IMR-90 (cell line): Measurements from ENCODE around the gene ADGRV1. TPM values are rescaled to one million over a fixed set of nuclear protein-coding genes. Genes with fewer than 3 reads are reported as not detected.

ENCODE experiments used
- ATAC-seq: fragments of 200-7000 bp; cut with Tn5 transposase; 2 replicates; pipeline ENCODE4 v1.9.1; 2020; ENCODE audit warnings: low read depth, mild to moderate bottlenecking, moderate library complexity
- BruUV-seq: library from RNA; stranded (reverse); fragments of 400-500 nt; replicated peaks from 2 replicates; lab custom pipeline; 2021; lab: Mats Ljungman, UMichigan
- CTCF ChIA-PET: fragments of 300-600 bp; formaldehyde crosslinking; extraction: SDS; loops from one replicate; lab custom pipeline; 2021; ENCODE audit warnings: antibody characterized with exemption; lab: Yijun Ruan, JAX
- POLR2A ChIA-PET: fragments of 300-600 bp; sonication (Branson Sonifier 250); formaldehyde crosslinking; loops from one replicate; lab custom pipeline; 2022; ENCODE audit warnings: antibody characterized with exemption; ENCODE audit not compliant: unreplicated experiment; lab: Charles Lee
- DNase-seq: peaks from one replicate; pipeline ENCODE4 v3.0.0; 2013
- H2AFZ ChIP-seq: replicated peaks from 2 replicates; pipeline ENCODE3; 2013; ENCODE audit warnings: low read length, mild to moderate bottlenecking; ENCODE audit not compliant: poor library complexity
- H2AK5ac ChIP-seq: 2 replicates; pipeline ENCODE4 v1.6.1; 2013; ENCODE audit warnings: low read depth, low read length, inconsistent platforms
- H2AK9ac ChIP-seq: replicated peaks from 2 replicates; pipeline ENCODE3; 2013; ENCODE audit warnings: mild to moderate bottlenecking, low read depth, low read length, moderate library complexity; ENCODE audit not compliant: poor library complexity
- H2BK120ac ChIP-seq: 2 replicates; pipeline ENCODE4 v1.6.1; 2013; ENCODE audit warnings: low read depth, low read length, inconsistent platforms
- H2BK15ac ChIP-seq: 3 replicates; pipeline ENCODE4 v1.6.1; 2013; ENCODE audit warnings: low read depth, low read length, inconsistent platforms
- H2BK20ac ChIP-seq: 2 replicates; pipeline ENCODE4 v1.6.1; 2013; ENCODE audit warnings: low read depth, mild to moderate bottlenecking, inconsistent platforms, low read length, moderate library complexity
- H2BK5ac ChIP-seq: 2 replicates; pipeline ENCODE4 v1.6.1; 2013; ENCODE audit warnings: mild to moderate bottlenecking, low read depth, low read length, inconsistent platforms; ENCODE audit not compliant: poor library complexity, severe bottlenecking
- H3K14ac ChIP-seq: replicated peaks from 2 replicates; pipeline ENCODE4 v1.6.1; 2013; ENCODE audit warnings: low read depth, low read length, inconsistent platforms
- H3K18ac ChIP-seq: 2 replicates; pipeline ENCODE4 v1.6.1; 2013; ENCODE audit warnings: low read depth, low read length, control low read depth
- H3K23ac ChIP-seq: 2 replicates; pipeline ENCODE4 v1.6.1; 2013; ENCODE audit warnings: low read depth, low read length, inconsistent platforms
- H3K27ac ChIP-seq: 2 replicates; pipeline ENCODE4 v1.5.1; 2013; ENCODE audit warnings: mild to moderate bottlenecking, control low read depth, low read length; ENCODE audit not compliant: insufficient read depth
- H3K27me3 ChIP-seq: 2 replicates; pipeline ENCODE4 v1.6.1; 2013; ENCODE audit warnings: low read length; ENCODE audit not compliant: control insufficient read depth, insufficient read depth
- H3K36me3 ChIP-seq: 2 replicates; pipeline ENCODE4 v1.6.1; 2013; ENCODE audit warnings: low read length, mixed read lengths; ENCODE audit not compliant: control insufficient read depth, insufficient read depth
- H3K4ac ChIP-seq: 2 replicates; pipeline ENCODE4 v1.6.1; 2013; ENCODE audit warnings: low read depth, low read length, inconsistent platforms
- H3K4me1 ChIP-seq: 2 replicates; pipeline ENCODE4 v1.6.1; 2013; ENCODE audit warnings: low read length, mixed read lengths; ENCODE audit not compliant: control insufficient read depth, insufficient read depth
- H3K4me2 ChIP-seq: 2 replicates; pipeline ENCODE4 v1.6.1; 2013; ENCODE audit warnings: low read depth, mild to moderate bottlenecking, control low read depth, low read length, moderate library complexity
- H3K4me3 ChIP-seq: 2 replicates; pipeline ENCODE4 v1.5.1; 2013; ENCODE audit warnings: low read depth, mild to moderate bottlenecking, control low read depth, low read length, moderate library complexity; ENCODE audit not compliant: insufficient read depth
- H3K56ac ChIP-seq: 2 replicates; pipeline ENCODE4 v1.6.1; 2013; ENCODE audit warnings: low read length, inconsistent platforms; ENCODE audit not compliant: insufficient read depth; ENCODE audit errors: extremely low read depth
- H3K79me1 ChIP-seq, 2 experiments: 2 replicates each; pipeline ENCODE4 v1.6.1; 2013; ENCODE audit warnings: low read length in 2 of 2, inconsistent platforms in 1 of 2, low read depth in 1 of 2
- H3K9ac ChIP-seq: 2 replicates; pipeline ENCODE4 v1.6.1; 2013; ENCODE audit warnings: low read depth, low read length, control low read depth
- H3K9me1 ChIP-seq: 2 replicates; pipeline ENCODE4 v1.6.1; 2013; ENCODE audit warnings: low read length, inconsistent platforms; ENCODE audit not compliant: insufficient read depth
- H3K9me3 ChIP-seq: 2 replicates; pipeline ENCODE4 v1.6.1; 2013; ENCODE audit warnings: low read length; ENCODE audit not compliant: control insufficient read depth, insufficient read depth
- H4K20me1 ChIP-seq: 2 replicates; pipeline ENCODE4 v1.6.1; 2013; ENCODE audit warnings: low read length, inconsistent platforms; ENCODE audit not compliant: insufficient read depth
- H4K5ac ChIP-seq: 2 replicates; pipeline ENCODE4 v1.6.1; 2013; ENCODE audit warnings: mild to moderate bottlenecking, low read depth, low read length, control low read depth
- H4K8ac ChIP-seq, 2 experiments: 2 replicates each; pipeline ENCODE4 v1.6.1; 2013; ENCODE audit warnings: low read depth in 2 of 2, low read length in 2 of 2, control low read depth in 1 of 2, inconsistent platforms in 1 of 2
- H4K91ac ChIP-seq: 2 replicates; pipeline ENCODE4 v1.6.1; 2013; ENCODE audit warnings: low read depth, low read length, inconsistent platforms; ENCODE audit not compliant: insufficient read depth
- CEBPB ChIP-seq: IDR thresholded peaks from 2 replicates; pipeline ENCODE4 v1.6.1; 2012; ENCODE audit warnings: low read depth, low read length, improper control_type of control experiment
- CHD1 ChIP-seq: IDR thresholded peaks from 2 replicates; pipeline ENCODE4 v1.6.1; 2012; ENCODE audit warnings: low read depth, low read length, improper control_type of control experiment
- CTCF ChIP-seq: conservative IDR thresholded peaks from 2 replicates; pipeline ENCODE4 v1.5.1; 2012; ENCODE audit warnings: mild to moderate bottlenecking, low read depth, low read length, improper control_type of control experiment
- ELK1 ChIP-seq: fragments of 150-350 bp; IDR thresholded peaks from 2 replicates; pipeline ENCODE4 v1.6.1; 2016; ENCODE audit warnings: low read depth, mild to moderate bottlenecking, low read length, moderate library complexity, borderline replicate concordance
- FOS ChIP-seq: fragments of 150-350 bp; IDR thresholded peaks from 2 replicates; pipeline ENCODE4 v1.6.1; 2016; ENCODE audit warnings: low read depth, low read length
- MAZ ChIP-seq: IDR thresholded peaks from 2 replicates; pipeline ENCODE4 v1.6.1; 2012; ENCODE audit warnings: low read depth, mild to moderate bottlenecking, low read length, improper control_type of control experiment, moderate library complexity, borderline replicate concordance
- MXI1 ChIP-seq: IDR thresholded peaks from 2 replicates; pipeline ENCODE4 v1.6.1; 2012; ENCODE audit warnings: low read depth, mild to moderate bottlenecking, low read length, moderate library complexity, borderline replicate concordance
- POLR2A ChIP-seq: IDR thresholded peaks from 2 replicates; pipeline ENCODE4 v1.6.1; 2012; ENCODE audit warnings: mild to moderate bottlenecking, low read depth, low read length
- RAD21 ChIP-seq: IDR thresholded peaks from 2 replicates; pipeline ENCODE4 v1.6.1; 2012; ENCODE audit warnings: low read length, improper control_type of control experiment
- SMC3 ChIP-seq: fragments of 150-350 bp; IDR thresholded peaks from 2 replicates; pipeline ENCODE4 v1.6.1; 2016; ENCODE audit warnings: low read depth, mild to moderate bottlenecking, antibody characterized with exemption, low read length, moderate library complexity
- WGBS, 2 experiments: methylation state at CpG; one replicate each; pipeline versions ENCODE4 v1.1.5 to v1.1.7; 2013; ENCODE audit warnings: missing lambda C conversion rate in 2 of 2; ENCODE audit not compliant: insufficient read length in 1 of 2; ENCODE audit errors: extremely low coverage in 2 of 2; 5-methylcytosine and 5-hydroxymethylcytosine counted together
- dilution Hi-C: fragments of 300-500 bp; cut with HindIII; formaldehyde crosslinking; loops from one replicate; pipeline ENCODE4 v1.14.3; 2018; ENCODE audit warnings: low sequenced_read_pairs; ENCODE audit not compliant: unreplicated experiment
- in situ Hi-C: fragments of 300-500 bp; cut with MboI; formaldehyde crosslinking; loops from 3 replicates; pipeline ENCODE4 v1.14.3; 2019; ENCODE audit warnings: low sequenced_read_pairs, inconsistent platforms, mixed read lengths
- intact Hi-C: fragments of 100-400 bp; cut with micrococcal nuclease; formaldehyde crosslinking; loops from 2 replicates; pipeline ENCODE4 v1.10.0; 2022
- polyA plus RNA-seq, 3 experiments: library from polyadenylated mRNA; depleted of rRNA; stranded (reverse); fragments of >200 nt; gene quantifications; 2 replicates each; pipeline ENCODE4 v1.2.3, GENCODE V29; 2012; ENCODE audit warnings: low replicate concordance in 1 of 3
- total RNA-seq: library from RNA; depleted of rRNA; stranded (reverse); fragments of >200 nt; gene quantifications from 2 replicates; pipeline ENCODE4 v1.2.3, GENCODE V29; 2012

Gene ADGRV1
- total and polyA plus RNA-seq, 2 of the 4 experiments (the other 2 are of a cell fraction): under 0.01 TPM; not detected in 1

GRCh38 chr5:90897618-90898017 is 339.0 kb downstream of the ADGRV1 start:
- Histone ChIP-seq H3K27me3 (no peaks in the 10 kb centered on the region), H2AK9ac (no peak overlapping the region), H3K4ac (no peak overlapping the region), H2AFZ (no peak overlapping the region), H3K36me3 (no peaks in the 10 kb centered on the region), H3K14ac (no peak overlapping the region), H3K9me1 (no peaks in the 10 kb centered on the region), H2BK15ac (no peak overlapping the region), H2BK20ac (no peak overlapping the region), H4K91ac (no peak overlapping the region), H3K4me1 (no peaks in the 10 kb centered on the region), H4K5ac (no peak overlapping the region), H3K79me1 (no peaks in the 10 kb centered on the region), H2BK5ac (no peak overlapping the region), H3K18ac (no peak overlapping the region), H3K9ac (no peak overlapping the region), H3K23ac (no peak overlapping the region), H3K4me2 (no peak overlapping the region), H2BK120ac (no peak overlapping the region), H2AK5ac (no peak overlapping the region), H3K9me3 (no peaks in the 10 kb centered on the region), H3K56ac (no peak overlapping the region), H3K27ac (no peak overlapping the region), H3K4me3 (no peak overlapping the region), H4K8ac (no peak overlapping the region), H4K20me1 (no peaks in the 10 kb centered on the region)
- no TSS peak for BruUV-seq
- no CpG with 5 or more reads among the region's 2 CpGs for whole genome bisulfite sequencing, 2 experiments
- CTCF ChIA-PET: no interaction called here
- dilution Hi-C loops: no loop called here
- POLR2A ChIA-PET: no interaction called here
- DNase-seq (no peak), ATAC-seq (no peak)
- in situ Hi-C loops: no loop called here
- TF ChIP-seq MAZ (no peak), ELK1 (no peak), POLR2A (no peak), SMC3 (no peak), RAD21 (no peak), CTCF (no peak), CEBPB (no peak), MXI1 (no peak), CHD1 (no peak), FOS (no peak)
- intact Hi-C loops: no loop called here
